H1 (cell line): ENCODE measurements around the gene EFCAB8. TPM values are rescaled to one million over a fixed set of nuclear protein-coding genes. Genes with fewer than 3 reads are reported as not detected.

Experiments
- CTCF ChIA-PET: fragments of 300-600 bp; sonication (Branson Sonifier 250); formaldehyde crosslinking; loops from one replicate; lab custom pipeline; 2021; ENCODE audit not compliant: partially characterized antibody; lab: Charles Lee
- POLR2A ChIA-PET: fragments of 300-600 bp; sonication (Branson Sonifier 250); formaldehyde crosslinking; loops from one replicate; lab custom pipeline; 2021; ENCODE audit warnings: inconsistent platforms; ENCODE audit not compliant: partially characterized antibody; lab: Charles Lee
- DNase-seq, 2 experiments: peaks; one replicate each; pipeline versions ENCODE4 v3.0.0 to v3.0.0-alpha.2; 2010 to 2022; ENCODE audit warnings: low spot score in 2 of 2, low read depth in 1 of 2, mixed read lengths in 1 of 2
- FAIRE-seq: peaks from 2 replicates; lab custom pipeline; 2011; peaks lifted over from hg19 to GRCh38; lab: Jason Lieb, UNC
- H2AFZ ChIP-seq: 2 replicates; pipeline ENCODE4 v1.8.1; 2012; ENCODE audit warnings: low read length, inconsistent platforms
- H2AK5ac ChIP-seq: 2 replicates; pipeline ENCODE4 v1.6.1; 2013; ENCODE audit warnings: low read depth, low read length
- H2BK120ac ChIP-seq: replicated peaks from 2 replicates; pipeline ENCODE3; 2013; ENCODE audit warnings: low read depth, low read length, inconsistent platforms
- H2BK12ac ChIP-seq: 2 replicates; pipeline ENCODE4 v1.6.1; 2013; ENCODE audit warnings: low read depth, low read length
- H2BK15ac ChIP-seq: 2 replicates; pipeline ENCODE4 v1.6.1; 2013; ENCODE audit warnings: low read length
- H2BK20ac ChIP-seq: 2 replicates; pipeline ENCODE4 v1.6.1; 2013; ENCODE audit warnings: low read length
- H2BK5ac ChIP-seq: 2 replicates; pipeline ENCODE4 v1.6.1; 2013; ENCODE audit warnings: low read depth, low read length
- H3K14ac ChIP-seq: 2 replicates; pipeline ENCODE4 v1.6.1; 2013; ENCODE audit warnings: inconsistent platforms; ENCODE audit not compliant: insufficient read length
- H3K18ac ChIP-seq: 2 replicates; pipeline ENCODE4 v1.6.1; 2013; ENCODE audit warnings: low read length; ENCODE audit errors: extremely low read depth
- H3K23ac ChIP-seq: 2 replicates; pipeline ENCODE4 v1.6.1; 2013; ENCODE audit warnings: inconsistent platforms; ENCODE audit not compliant: insufficient read length
- H3K23me2 ChIP-seq: 2 replicates; pipeline ENCODE4 v1.6.1; 2013; ENCODE audit warnings: low read depth, low read length
- H3K27ac ChIP-seq: 2 replicates; pipeline ENCODE4 v1.6.1; 2011; ENCODE audit warnings: low read depth, low read length, inconsistent platforms
- H3K27me3 ChIP-seq, 4 experiments: replicated peaks in 1 of 4; 1 replicate in 1 of 4; 2 replicates in 3 of 4; pipeline versions ENCODE4 v1.6.1 to v1.8.1; 2011 to 2013; ENCODE audit warnings: low read length in 3 of 4, mild to moderate bottlenecking in 3 of 4, inconsistent platforms in 2 of 4, mixed read lengths in 2 of 4, moderate library complexity in 1 of 4; ENCODE audit not compliant: control insufficient read depth in 3 of 4, insufficient read depth in 3 of 4; ENCODE audit errors: extremely low read depth in 1 of 4
- H3K36me3 ChIP-seq, 4 experiments: 2 replicates each; pipeline versions ENCODE4 v1.6.1 to v1.8.1; 2011 to 2013; ENCODE audit warnings: mild to moderate bottlenecking in 4 of 4, low read length in 3 of 4, moderate library complexity in 2 of 4, control low read depth in 1 of 4, inconsistent platforms in 1 of 4; ENCODE audit not compliant: insufficient read depth in 4 of 4, control insufficient read depth in 2 of 4
- H3K4ac ChIP-seq: replicated peaks from 2 replicates; pipeline ENCODE3; 2013; ENCODE audit warnings: low read length, low read depth, mixed read lengths, inconsistent platforms; ENCODE audit not compliant: insufficient read length
- H3K4me1 ChIP-seq, 4 experiments: replicated peaks in 1 of 4; 1 replicate in 1 of 4; 2 replicates in 3 of 4; pipeline versions ENCODE4 v1.6.1 to v1.8.1; 2011 to 2013; ENCODE audit warnings: low read length in 3 of 4, inconsistent platforms in 2 of 4, mixed read lengths in 1 of 4; ENCODE audit not compliant: insufficient read depth in 4 of 4, control insufficient read depth in 3 of 4
- H3K4me2 ChIP-seq, 2 experiments: 2 replicates each; pipeline versions ENCODE4 v1.6.1 to v1.8.1; 2011 to 2013; ENCODE audit warnings: low read depth in 2 of 2, low read length in 2 of 2, control low read depth in 1 of 2, inconsistent platforms in 1 of 2, mild to moderate bottlenecking in 1 of 2; ENCODE audit not compliant: insufficient read depth in 1 of 2
- H3K4me3 ChIP-seq, 4 experiments: fragments of 200-600, 300-600 bp in 1 of 4; sonication (generic), shearing (Covaris generic), sonication (Bioruptor Twin) in 1 of 4; 2 replicates each; pipeline versions ENCODE4 v1.5.1 to v1.8.1; 2011 to 2016; ENCODE audit warnings: low read length in 4 of 4, low read depth in 3 of 4, control low read depth in 2 of 4, inconsistent platforms in 2 of 4, mild to moderate bottlenecking in 2 of 4, mixed read lengths in 1 of 4, moderate library complexity in 1 of 4; ENCODE audit not compliant: insufficient read depth in 2 of 4; ENCODE audit errors: extremely low read depth in 1 of 4
- H3K56ac ChIP-seq: replicated peaks from 2 replicates; pipeline ENCODE3; 2013; ENCODE audit warnings: low read depth, mild to moderate bottlenecking, mixed read lengths, low read length, inconsistent platforms; ENCODE audit not compliant: insufficient read length
- H3K79me1 ChIP-seq: 2 replicates; pipeline ENCODE4 v1.6.1; 2013; ENCODE audit warnings: low read depth, low read length, control low read depth
- H3K79me2 ChIP-seq, 2 experiments: 2 replicates each; pipeline versions ENCODE4 v1.6.1 to v1.8.1; 2012 to 2013; ENCODE audit warnings: low read length in 2 of 2, mild to moderate bottlenecking in 2 of 2, inconsistent platforms in 1 of 2; ENCODE audit not compliant: insufficient read depth in 2 of 2, control insufficient read depth in 1 of 2
- H3K9ac ChIP-seq, 4 experiments: replicated peaks in 1 of 4; 1 replicate in 1 of 4; 2 replicates in 3 of 4; pipeline versions ENCODE4 v1.6.1 to v1.8.1; 2011 to 2013; ENCODE audit warnings: low read depth in 3 of 4, low read length in 3 of 4, control low read depth in 2 of 4, mild to moderate bottlenecking in 2 of 4, moderate library complexity in 2 of 4, inconsistent platforms in 1 of 4; ENCODE audit errors: extremely low read depth in 1 of 4
- H3K9me3 ChIP-seq, 2 experiments: 2 replicates each; pipeline versions ENCODE4 v1.6.1 to v1.8.1; 2012 to 2013; ENCODE audit warnings: mild to moderate bottlenecking in 2 of 2, moderate library complexity in 2 of 2, control low read depth in 1 of 2, inconsistent platforms in 1 of 2, low read depth in 1 of 2, low read length in 1 of 2, mixed read lengths in 1 of 2; ENCODE audit not compliant: insufficient read depth in 2 of 2
- H4K20me1 ChIP-seq, 2 experiments: replicated peaks in 1 of 2; 2 replicates each; pipeline versions ENCODE3 to v1.8.1; 2011 to 2013; ENCODE audit warnings: inconsistent platforms in 2 of 2, low read length in 2 of 2, mild to moderate bottlenecking in 1 of 2; ENCODE audit not compliant: insufficient read depth in 2 of 2, control insufficient read depth in 1 of 2
- H4K5ac ChIP-seq: 2 replicates; pipeline ENCODE4 v1.6.1; 2013; ENCODE audit warnings: low read length, low read depth, mixed read lengths, inconsistent platforms; ENCODE audit not compliant: insufficient read length
- H4K8ac ChIP-seq: 2 replicates; pipeline ENCODE4 v1.8.0; 2013; ENCODE audit warnings: mild to moderate bottlenecking, moderate library complexity, low read length, inconsistent platforms; ENCODE audit not compliant: insufficient read depth; ENCODE audit errors: extremely low read depth
- H4K91ac ChIP-seq: replicated peaks from 2 replicates; pipeline ENCODE3; 2013; ENCODE audit warnings: low read length, mixed read lengths, inconsistent platforms; ENCODE audit not compliant: insufficient read length
- CBX8 ChIP-seq: fragments of 300-800, 300-1000 bp; sonication (generic); IDR thresholded peaks from 2 replicates; pipeline ENCODE4 v1.7.1; 2016; ENCODE audit warnings: low read depth, low read length, borderline replicate concordance
- CEBPB ChIP-seq: IDR thresholded peaks from 2 replicates; pipeline ENCODE4 v1.6.1; 2012; ENCODE audit warnings: low read depth, low read length
- KDM4A ChIP-seq: IDR thresholded peaks from one replicate; pipeline ENCODE4 v1.7.1; 2012; ENCODE audit warnings: low read depth, mild to moderate bottlenecking, moderate library complexity, low read length, inconsistent platforms; ENCODE audit not compliant: severe bottlenecking
- RFX5 ChIP-seq: IDR thresholded peaks from 2 replicates; pipeline ENCODE4 v1.6.1; 2011; ENCODE audit warnings: low read depth, low read length, improper control_type of control experiment, borderline replicate concordance
- SRF ChIP-seq: IDR thresholded peaks from 2 replicates; pipeline ENCODE4 v1.6.1; 2011; ENCODE audit warnings: mild to moderate bottlenecking, low read depth, low read length, moderate library complexity
- WGBS, 2 experiments: shearing (Covaris generic) in 1 of 2; methylation state at CpG; one replicate each; pipeline versions ENCODE4 v1.1.6 to v1.1.7; 2013 to 2015; ENCODE audit warnings: low lambda C conversion rate in 2 of 2, mixed read lengths in 2 of 2, inconsistent platforms in 1 of 2, low coverage in 1 of 2, missing lambda C conversion rate in 1 of 2; ENCODE audit not compliant: insufficient replicate concordance in 2 of 2, insufficient coverage in 1 of 2, insufficient read length in 1 of 2; ENCODE audit errors: extremely low coverage in 1 of 2, missing lambda C conversion rate in 1 of 2; 5-methylcytosine and 5-hydroxymethylcytosine counted together
- polyA plus RNA-seq, 7 experiments: library from polyadenylated mRNA; depleted of rRNA in 3 of 7; stranded (reverse) in 5 of 7; unstranded in 2 of 7; fragments of >200 nt in 5 of 7; fragments of 200-250 nt in 2 of 7; gene quantifications; 1 replicate in 5 of 7; 2 replicates in 1 of 7; 4 replicates in 1 of 7; pipeline versions ENCODE4 v1.2.1 to v1.2.3, GENCODE V29; 2011 to 2013; ENCODE audit warnings: missing spikeins in 2 of 7, mixed read lengths in 2 of 7
- total RNA-seq: library from RNA; stranded (reverse); fragmentation: NEBNext Ultra II Directional; extraction: Animal tissue kit (Norgen Biotek cat#: 25700); gene quantifications from 2 replicates; pipeline ENCODE4 v1.2.1, GENCODE V29; 2021

The EFCAB8 gene
- total and polyA plus RNA-seq, 2 of the 8 experiments (the other 6 are each of a cell fraction or from before 2014, with no cell fraction given): 0.06 to 0.20 TPM

GRCh38 chr20:32975698-32976674 is 117.3 kb downstream of the EFCAB8 start:
- DNase-seq: peak in 1 of 2 experiments; percentile 35
- no peak overlapping the region for H3K23ac ChIP-seq
- ChIA-PET POLR2A (interaction anchor here (0.8 to 1.1 kb wide), 3 partner anchors 9 to 26 kb away, joined by 3 read pairs; no protein-coding TSS in a partner anchor), CTCF (interaction anchor here (0.7 to 5.4 kb wide), 10 partner anchors 10 to 316 kb away, joined by 3 to 33 read pairs (median 4); no protein-coding TSS in a partner anchor)
- H3K14ac ChIP-seq: no peak overlapping the region
- no peak overlapping the region for H3K4me3 ChIP-seq
- H3K4ac ChIP-seq: peak overlapping the region; percentile 25
- no peaks in the 10 kb centered on the region for H3K36me3 ChIP-seq
- FAIRE-seq: no peak
- H2BK15ac ChIP-seq: peak overlapping the region; percentile 99; the same call in 1 of the 2 replicates
- H3K9me3 ChIP-seq: peaks cover 4 to 16% of the 10 kb centered on the region in 2 experiments; a peak in 3 of 4 replicates
- peak overlapping the region; percentile 94; the same call in 1 of the 2 replicates for H2BK12ac ChIP-seq
- no peak overlapping the region for H4K5ac ChIP-seq
- H2AK5ac ChIP-seq: peak overlapping the region; percentile 94; the same call in 1 of the 2 replicates
- no peaks in the 10 kb centered on the region; the same call in 1 of the 2 replicates for H3K79me1 ChIP-seq
- H3K56ac ChIP-seq: no peak overlapping the region
- peak overlapping the region; percentile 75 for H2BK20ac ChIP-seq
- H3K27ac ChIP-seq: no peak overlapping the region
- peak overlapping the region; percentile 96 for H4K91ac ChIP-seq
- H2BK120ac ChIP-seq: peak overlapping the region; percentile 18
- no peaks in the 10 kb centered on the region for H3K23me2 ChIP-seq
- peak overlapping the region; percentile 21; the same call in 1 of the 2 replicates for H3K18ac ChIP-seq
- H2BK5ac ChIP-seq: peak overlapping the region; percentile 75; the same call in 1 of the 2 replicates
- H4K20me1 ChIP-seq: no peaks in the 10 kb centered on the region
- TF ChIP-seq RFX5: no peak
- TF ChIP-seq KDM4A: no peak
- no peak for TF ChIP-seq CBX8
- no peak for TF ChIP-seq SRF
- TF ChIP-seq CEBPB: no peak
- H3K9ac ChIP-seq: no peak overlapping the region
- H3K4me2 ChIP-seq: no peak overlapping the region
- no peak overlapping the region for H2AFZ ChIP-seq
- WGBS, 2 experiments: 89% methylated on average over 15 of the region's 15 CpGs; no CpG with 5 or more reads in 1 of the 2 experiments
- no peaks in the 10 kb centered on the region for H3K79me2 ChIP-seq
- peaks cover 10 to 25% (median 16%) of the 10 kb centered on the region in 4 experiments for H3K4me1 ChIP-seq
- H4K8ac ChIP-seq: no peak overlapping the region; the same call in 1 of the 2 replicates
- H3K27me3 ChIP-seq: 0 out of 7 replicates have a peak, but pooled peaks cover 0 to 2% (median 0%) of the 10 kb centered on the region in 4 experiments
